ENCODE data around the gene RGS9.
A peak's percentile ranks its signal among the peaks of the same experiment; 100 is the strongest.
"Not testable (repeated sequence)": the region's sequence is repeated elsewhere in the genome, so short reads cannot be mapped to it uniquely, and the experiment has no call there.

Gene RGS9

GRCh38 chr17:65156835-65157565 lies 19.8 kb downstream of the RGS9 start:
- no peak for DNase-seq (ENCODE audit: low spot score)

GRCh38 chr17:65158041-65158440 lies 20.9 kb downstream of the RGS9 start:
- DNase-seq (ENCODE audit: low spot score): no peak

- DNase-seq (ENCODE audit: low spot score): no peak
Measured at GRCh38 chr17:65158622-65159021, 21.5 kb downstream of the RGS9 start.

GRCh38 chr17:65160516-65160915 lies 23.3 kb downstream of the RGS9 start:
- no peak for DNase-seq (ENCODE audit: low spot score)

- DNase-seq (ENCODE audit: low spot score): peak; percentile 63
Measured at GRCh38 chr17:65163990-65164495, 26.9 kb downstream of the RGS9 start.

- no peak for DNase-seq (ENCODE audit: low spot score)
Measured at GRCh38 chr17:65166787-65167186, 29.6 kb downstream of the RGS9 start.

GRCh38 chr17:65167566-65167965 lies 30.4 kb downstream of the RGS9 start:
- DNase-seq (ENCODE audit: low spot score): no peak

- DNase-seq (ENCODE audit: low spot score): no peak
Measured at GRCh38 chr17:65169691-65170090, 32.5 kb downstream of the RGS9 start.

- no peak for DNase-seq (ENCODE audit: low spot score)
Measured at GRCh38 chr17:65170839-65171238, 33.7 kb downstream of the RGS9 start.

GRCh38 chr17:65171752-65172151 lies 34.6 kb downstream of the RGS9 start:
- no peak for DNase-seq (ENCODE audit: low spot score)

- DNase-seq (ENCODE audit: low spot score): no peak
Measured at GRCh38 chr17:65172496-65173136, 35.4 kb downstream of the RGS9 start.

- peak; percentile 90 for DNase-seq (ENCODE audit: low spot score)
Measured at GRCh38 chr17:65173284-65173793, 36.2 kb downstream of the RGS9 start.

GRCh38 chr17:65173976-65174683 lies 37.0 kb downstream of the RGS9 start:
- DNase-seq (ENCODE audit: low spot score): no peak

- no peak for DNase-seq (ENCODE audit: low spot score)
Measured at GRCh38 chr17:65174974-65175373, 37.8 kb downstream of the RGS9 start.

GRCh38 chr17:65175952-65176351 lies 38.8 kb downstream of the RGS9 start:
- no peak for DNase-seq (ENCODE audit: low spot score)

GRCh38 chr17:65176646-65177409 lies 39.7 kb downstream of the RGS9 start:
- DNase-seq (ENCODE audit: low spot score): no peak

- no peak for DNase-seq (ENCODE audit: low spot score)
Measured at GRCh38 chr17:65177901-65178300, 40.7 kb downstream of the RGS9 start.

GRCh38 chr17:65180276-65180675 lies 43.1 kb downstream of the RGS9 start:
- DNase-seq (ENCODE audit: low spot score): peak; percentile 8

- DNase-seq (ENCODE audit: low spot score): not testable (repeated sequence)
Measured at GRCh38 chr17:65180752-65181236, 43.6 kb downstream of the RGS9 start.

GRCh38 chr17:65181237-65182061 lies 44.3 kb downstream of the RGS9 start:
- DNase-seq (ENCODE audit: low spot score): peak; percentile 61

- DNase-seq (ENCODE audit: low spot score): no peak
Measured at GRCh38 chr17:65182233-65182632, 45.1 kb downstream of the RGS9 start.
